Measurements from ENCODE around the gene RASGRF2. TPM values are rescaled to one million over a fixed set of nuclear protein-coding genes. Genes with fewer than 3 reads are reported as not detected.

RASGRF2 gene
- total and polyA plus RNA-seq, 9 of the 15 experiments (the other 6 are each of a cell fraction or from before 2014, with no cell fraction given) = 0.01 to 0.22 (median 0.08) TPM; not detected in 2

- TF ChIP-seq TCF7 (IDR thresholded peaks at IDR 0.05; ENCODE audit: borderline replicate concordance) (no peak), MXI1 (IDR thresholded peaks at IDR 0.05; ENCODE audit: low read depth, low read length) (no peak)
Observed at GRCh38 chr5:81180780-81181460, 220.8 kb downstream of the RASGRF2 start (continued).

GRCh38 chr5:81181576-81182316 lies 221.6 kb downstream of the RASGRF2 start:
- H3K9me3 ChIP-seq (replicated peaks; ENCODE audit: control insufficient read depth, insufficient read depth, low read depth, low read length) = no peaks in the 10 kb centered on the region; the same call in 1 of the 2 replicates
- no peak for TF ChIP-seq ZFP1 (CRISPR knock-in tag; IDR thresholded peaks at IDR 0.05)
- H3K9me1 ChIP-seq (ENCODE audit: control insufficient read depth, insufficient read depth, low read length) = no peaks in the 10 kb centered on the region
- H3K4me1 ChIP-seq (replicated peaks in 1 of 2; ENCODE audit: control insufficient read depth in 2 of 2, insufficient read depth in 2 of 2, low read length in 2 of 2) = no peaks in the 10 kb centered on the region; a peak in 1 of 5 replicates
- no peak overlapping the region for H2AFZ ChIP-seq (ENCODE audit: low read depth, low read length)
- BruUV-seq (replicated peaks) = no TSS peak
- peaks cover 10 to 32% of the 10 kb centered on the region in 2 experiments; a peak in 4 of 5 replicates for H3K27me3 ChIP-seq (ENCODE audit: control insufficient read depth in 2 of 2, insufficient read depth in 2 of 2, low read length in 2 of 2)
- no peak overlapping the region for H3K4me2 ChIP-seq (ENCODE audit: insufficient read depth, low read length)
- ATAC-seq = no peak
- H3K27ac ChIP-seq (ENCODE audit: extremely low read depth, low read depth, low read length) = no peak overlapping the region
- H3K4me3 ChIP-seq = no peak overlapping the region
- in situ Hi-C loops (cut with MboI) (loop anchor here (25.0 kb wide), 1 partner anchor 1069 kb away; no protein-coding TSS in a partner anchor), intact Hi-C loops (cut with micrococcal nuclease) (no loop called here)
- ChIA-PET CTCF (ENCODE audit: low intra/inter-chr PET ratio) (no interaction called here), POLR2A (no interaction called here)
- no peaks in the 10 kb centered on the region for H3K36me3 ChIP-seq (ENCODE audit: control insufficient read depth, insufficient read depth, low read length)
- no peak for DNase-seq (ENCODE audit: extremely low read depth in 1 of 4, low spot score in 3 of 4)
- 0% methylated on average over 4 of the region's 4 CpGs for WGBS (ENCODE audit: insufficient coverage, low coverage, missing lambda C conversion rate)
- H3K9ac ChIP-seq (ENCODE audit: insufficient read depth in 1 of 2, low read depth in 2 of 2, low read length in 2 of 2) = no peak overlapping the region
- FAIRE-seq = no peak
- H3K79me2 ChIP-seq (ENCODE audit: control insufficient read depth, insufficient read depth, low read length) = no peaks in the 10 kb centered on the region
- H4K20me1 ChIP-seq (replicated peaks; ENCODE audit: control insufficient read depth, insufficient read depth, low read length) = no peaks in the 10 kb centered on the region; the same call in 1 of the 2 replicates

Data from K562 (cell line).